Tibial artery (tissue), 4 donors: Measurements from ENCODE around the gene ERH.
"Not testable (repeated sequence)": the region's sequence is repeated elsewhere in the genome, so short reads cannot be mapped to it uniquely, and the experiment has no call there.

Experiments
- DNase-seq, 2 donors: peaks; one replicate each; pipeline ENCODE4 v3.0.0-alpha.2; 2019
- H3K27ac ChIP-seq, 2 donors: fragments of 200-600 bp; sonication (generic) in 1 of 2; 1 replicate in 1 of 2; 2 replicates in 1 of 2; pipeline ENCODE4 v1.5.1; 2018 to 2019; ENCODE audit warnings: mild to moderate bottlenecking in 1 of 2
- H3K27me3 ChIP-seq, 2 donors: fragments of 200-600 bp; sonication (generic) in 1 of 2; one replicate each; pipeline versions ENCODE4 v1.5.1 to v1.6.0; 2016 to 2019
- H3K36me3 ChIP-seq, 3 donors: fragments of 200-600 bp; sonication (generic) in 2 of 3; one replicate each; pipeline ENCODE4 v1.5.1; 2016 to 2019; ENCODE audit warnings: mild to moderate bottlenecking in 2 of 3
- H3K4me1 ChIP-seq, 4 donors: fragments of 200-600 bp; sonication (generic) in 2 of 4; 1 replicate in 3 of 4; 2 replicates in 1 of 4; pipeline ENCODE4 v1.5.1; 2016 to 2019
- H3K4me3 ChIP-seq, 2 donors: fragments of 200-600 bp; sonication (generic) in 1 of 2; 1 replicate in 1 of 2; 2 replicates in 1 of 2; pipeline ENCODE4 v1.5.1; 2018 to 2019; ENCODE audit warnings: mild to moderate bottlenecking in 2 of 2
- H3K9me3 ChIP-seq, 3 donors: fragments of 200-600 bp; sonication (generic) in 1 of 3; one replicate each; pipeline ENCODE4 v1.5.1; 2016 to 2019
- CTCF ChIP-seq, 2 experiments: fragments of 200-600 bp in 1 of 2; fragments of 450-650 bp in 1 of 2; IDR thresholded peaks; one replicate each; pipeline ENCODE4 v1.5.1; 2017 to 2019; ENCODE audit warnings: antibody characterized with exemption in 2 of 2, mild to moderate bottlenecking in 1 of 2, moderate library complexity in 1 of 2
- intact Hi-C: fragments of 100-400 bp; cut with DNase I; formaldehyde crosslinking; loops from one replicate; pipeline ENCODE4 v1.15.0; 2023; ENCODE audit warnings: low total_unique reads

Gene ERH

GRCh38 chr14:69423279-69423678 is 25.2 kb upstream of the ERH start:
- no peak for TF ChIP-seq CTCF (IDR thresholded peaks at IDR 0.05)
- no peak for DNase-seq
- no peaks in the 10 kb centered on the region for H3K9me3 ChIP-seq
- no peak overlapping the region for H3K27ac ChIP-seq
- no peak overlapping the region for H3K4me3 ChIP-seq
- no peaks in the 10 kb centered on the region for H3K4me1 ChIP-seq
- peaks cover 18 to 36% (median 32%) of the 10 kb centered on the region in 3 donors for H3K36me3 ChIP-seq
- H3K27me3 ChIP-seq = no peaks in the 10 kb centered on the region
- intact Hi-C loops = no loop called here

- H3K27me3 ChIP-seq, intact Hi-C loops, DNase-seq: not testable (repeated sequence)
Measured at GRCh38 chr14:69416087-69416486, 18.0 kb upstream of the ERH start.

GRCh38 chr14:69413483-69413882 is 15.4 kb upstream of the ERH start:
- H3K9me3 ChIP-seq = no peaks in the 10 kb centered on the region
- peaks cover 0 to 1% (median 0%) of the 10 kb centered on the region in 3 donors for H3K36me3 ChIP-seq
- no peak for TF ChIP-seq CTCF (IDR thresholded peaks at IDR 0.05)
- H3K27ac ChIP-seq = no peak overlapping the region
- H3K4me3 ChIP-seq = no peak overlapping the region
- no peak for DNase-seq
- no peaks in the 10 kb centered on the region for H3K27me3 ChIP-seq
- intact Hi-C loops = no loop called here
- H3K4me1 ChIP-seq = no peaks in the 10 kb centered on the region

More at GRCh38 chr14:69416087-69416486, 18.0 kb upstream of the ERH start:
- H3K9me3 ChIP-seq, H3K36me3 ChIP-seq, H3K4me3 ChIP-seq, H3K27ac ChIP-seq, H3K4me1 ChIP-seq: not testable (repeated sequence)

GRCh38 chr14:69408331-69408960 is 10.3 kb upstream of the ERH start:
- DNase-seq = no peak
- Histone ChIP-seq H3K4me1 (no peaks in the 10 kb centered on the region), H3K9me3 (no peaks in the 10 kb centered on the region), H3K27me3 (no peaks in the 10 kb centered on the region), H3K36me3 (peaks cover 0 to 3% (median 0%) of the 10 kb centered on the region in 3 donors), H3K27ac (no peak overlapping the region), H3K4me3 (no peak overlapping the region)
- TF ChIP-seq CTCF (IDR thresholded peaks at IDR 0.05) = no peak
- intact Hi-C loops = no loop called here

- DNase-seq = no peak
- no peak overlapping the region for H3K27ac ChIP-seq
- intact Hi-C loops = no loop called here
- TF ChIP-seq CTCF (IDR thresholded peaks at IDR 0.05) = no peak
- no peaks in the 10 kb centered on the region for H3K27me3 ChIP-seq
- peaks cover 0 to 3% (median 0%) of the 10 kb centered on the region in 3 donors for H3K36me3 ChIP-seq
- H3K9me3 ChIP-seq = no peaks in the 10 kb centered on the region
- no peak overlapping the region for H3K4me3 ChIP-seq
- H3K4me1 ChIP-seq = peaks cover 0 to 15% (median 10%) of the 10 kb centered on the region in 4 donors
Measured at GRCh38 chr14:69405762-69406161, 7.7 kb upstream of the ERH start.

GRCh38 chr14:69404883-69405282 is 6.8 kb upstream of the ERH start:
- Histone ChIP-seq H3K4me1 (peaks cover 0 to 24% (median 19%) of the 10 kb centered on the region in 4 donors), H3K4me3 (no peak overlapping the region), H3K27me3 (no peaks in the 10 kb centered on the region), H3K36me3 (peaks cover 0 to 3% (median 0%) of the 10 kb centered on the region in 3 donors), H3K27ac (no peak overlapping the region), H3K9me3 (no peaks in the 10 kb centered on the region)
- DNase-seq = no peak
- no peak for TF ChIP-seq CTCF (IDR thresholded peaks at IDR 0.05)
- intact Hi-C loops = no loop called here
